Measurements from ENCODE around the gene PKIG. TPM values are rescaled to one million over a fixed set of nuclear protein-coding genes. Genes with fewer than 3 reads are reported as not detected.

PKIG gene
- total RNA-seq, 4 donors from 2014 or later: 17.2 to 40.8 (median 32.0) TPM

DNA sequence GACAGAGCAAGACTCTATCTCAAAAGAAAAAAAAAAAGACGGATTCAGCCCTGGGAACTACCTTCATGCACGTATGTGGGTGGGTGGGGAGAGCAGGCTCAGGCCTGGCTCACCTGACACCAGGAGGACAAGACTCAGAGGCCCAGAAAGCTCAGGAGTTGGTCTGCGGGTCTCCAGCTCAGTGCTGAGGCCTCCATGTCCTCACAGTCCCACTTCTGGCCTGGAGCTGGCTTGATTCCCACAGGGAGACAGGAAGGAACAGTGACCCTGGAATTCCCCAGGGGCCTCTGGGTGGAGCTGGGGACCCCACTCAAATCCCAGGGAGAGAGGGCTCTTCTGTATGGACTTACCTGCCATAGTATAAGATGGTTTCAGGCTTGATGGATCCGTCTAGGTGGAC lies 53.5 kb downstream of the PKIG start:
- 98% methylated on average over 4 of the region's 4 CpGs for WGBS
- TF ChIP-seq POLR2A (IDR thresholded peaks at IDR 0.05) (no peak), POLR2AphosphoS5 (IDR thresholded peaks at IDR 0.05) (no peak), EP300 (IDR thresholded peaks at IDR 0.05) (no peak)
- TF ChIP-seq, protein P1, sequence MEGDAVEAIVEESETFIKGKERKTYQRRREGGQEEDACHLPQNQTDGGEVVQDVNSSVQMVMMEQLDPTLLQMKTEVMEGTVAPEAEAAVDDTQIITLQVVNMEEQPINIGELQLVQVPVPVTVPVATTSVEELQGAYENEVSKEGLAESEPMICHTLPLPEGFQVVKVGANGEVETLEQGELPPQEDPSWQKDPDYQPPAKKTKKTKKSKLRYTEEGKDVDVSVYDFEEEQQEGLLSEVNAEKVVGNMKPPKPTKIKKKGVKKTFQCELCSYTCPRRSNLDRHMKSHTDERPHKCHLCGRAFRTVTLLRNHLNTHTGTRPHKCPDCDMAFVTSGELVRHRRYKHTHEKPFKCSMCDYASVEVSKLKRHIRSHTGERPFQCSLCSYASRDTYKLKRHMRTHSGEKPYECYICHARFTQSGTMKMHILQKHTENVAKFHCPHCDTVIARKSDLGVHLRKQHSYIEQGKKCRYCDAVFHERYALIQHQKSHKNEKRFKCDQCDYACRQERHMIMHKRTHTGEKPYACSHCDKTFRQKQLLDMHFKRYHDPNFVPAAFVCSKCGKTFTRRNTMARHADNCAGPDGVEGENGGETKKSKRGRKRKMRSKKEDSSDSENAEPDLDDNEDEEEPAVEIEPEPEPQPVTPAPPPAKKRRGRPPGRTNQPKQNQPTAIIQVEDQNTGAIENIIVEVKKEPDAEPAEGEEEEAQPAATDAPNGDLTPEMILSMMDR (IDR thresholded peaks at IDR 0.05): no peak
- Histone ChIP-seq H3K4me3 (no peak overlapping the region), H3K9me3 (no peaks in the 10 kb centered on the region), H3K36me3 (peaks cover 16% of the 10 kb centered on the region), H3K27ac (no peak overlapping the region), H3K27me3 (no peaks in the 10 kb centered on the region), H3K4me1 (no peaks in the 10 kb centered on the region)
- DNase-seq (ENCODE audit: low spot score in 2 of 2): no peak

DNA sequence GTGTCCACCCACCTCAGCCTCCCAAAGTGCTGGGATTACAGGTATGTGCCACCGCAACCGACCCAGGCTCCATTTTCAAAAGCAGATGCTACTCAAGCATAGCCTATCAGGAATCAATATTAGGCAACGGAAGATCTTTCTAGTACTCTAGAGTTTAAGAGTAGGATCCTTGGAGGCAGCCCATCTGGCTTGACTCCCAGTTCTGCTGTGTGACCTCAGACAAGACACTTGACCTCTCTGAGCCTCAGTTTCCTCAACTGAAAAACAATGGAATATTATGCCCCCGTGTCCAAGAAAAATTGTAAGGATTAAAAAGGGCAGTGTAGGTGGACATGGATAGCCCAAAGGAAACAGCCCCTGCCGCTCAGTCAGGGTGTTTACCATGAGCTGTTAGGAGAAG lies 54.7 kb downstream of the PKIG start:
- Histone ChIP-seq H3K4me3 (no peak overlapping the region), H3K4me1 (peaks cover 7% of the 10 kb centered on the region), H3K27ac (no peak overlapping the region), H3K36me3 (peaks cover 16% of the 10 kb centered on the region), H3K27me3 (no peaks in the 10 kb centered on the region), H3K9me3 (no peaks in the 10 kb centered on the region)
- DNase-seq (ENCODE audit: low spot score in 2 of 2): no peak
- WGBS: 91% methylated on average over 5 of the region's 5 CpGs
- TF ChIP-seq POLR2A (IDR thresholded peaks at IDR 0.05) (no peak), EP300 (IDR thresholded peaks at IDR 0.05) (no peak), POLR2AphosphoS5 (IDR thresholded peaks at IDR 0.05) (no peak)
- TF ChIP-seq, protein P1 (IDR thresholded peaks at IDR 0.05): no peak

DNA sequence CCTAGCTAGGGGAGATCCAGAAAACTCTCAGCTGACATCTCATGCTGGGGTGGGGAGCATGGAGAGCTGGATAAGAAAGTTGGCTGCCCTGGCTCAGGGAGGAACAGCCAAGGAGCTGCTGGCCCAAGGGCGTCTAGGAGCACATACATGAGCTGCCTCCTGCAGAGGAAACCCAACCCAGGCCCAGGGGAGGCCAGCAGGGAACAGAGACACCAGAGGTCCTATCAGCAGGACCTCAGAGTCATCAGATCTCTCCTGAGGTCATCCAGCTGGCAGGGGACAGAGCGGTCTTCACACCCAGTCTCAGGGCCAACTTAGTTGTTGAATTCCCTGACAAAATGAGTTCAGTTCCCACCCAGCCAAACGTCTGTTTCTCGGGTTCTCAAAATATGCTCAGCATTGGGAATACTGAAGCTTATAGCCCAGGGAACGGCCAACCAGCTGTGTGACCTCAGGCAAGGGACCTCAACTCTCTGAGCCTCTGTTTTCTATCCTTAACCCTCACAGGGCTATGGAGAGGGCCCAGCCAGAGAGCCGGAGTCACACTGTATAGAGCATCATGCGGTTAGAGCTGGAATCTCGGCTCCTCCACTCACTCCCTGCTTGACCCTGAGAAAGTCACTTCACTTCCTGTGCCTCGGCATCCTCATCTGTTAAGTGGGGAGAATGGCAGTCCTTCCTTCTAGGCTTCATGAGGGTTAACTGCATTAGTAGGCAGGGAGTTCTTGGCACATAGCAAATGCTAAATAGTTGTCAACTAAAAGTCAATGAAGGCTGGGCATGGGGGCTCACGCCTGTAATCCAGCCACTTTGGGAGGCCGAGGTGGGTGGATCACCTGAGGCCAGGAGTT lies 55.4 kb downstream of the PKIG start:
- peaks cover 14% of the 10 kb centered on the region for H3K4me1 ChIP-seq
- TF ChIP-seq EP300 (IDR thresholded peaks at IDR 0.05) (no peak), POLR2AphosphoS5 (IDR thresholded peaks at IDR 0.05) (no peak), POLR2A (IDR thresholded peaks at IDR 0.05) (no peak)
- TF ChIP-seq, protein P1 (IDR thresholded peaks at IDR 0.05): no peak
- H3K9me3 ChIP-seq: no peaks in the 10 kb centered on the region
- H3K4me3 ChIP-seq: no peak overlapping the region
- peaks cover 16% of the 10 kb centered on the region for H3K36me3 ChIP-seq
- peak; percentile 83 to 86 for DNase-seq (ENCODE audit: low spot score in 2 of 2)
- H3K27me3 ChIP-seq: no peaks in the 10 kb centered on the region
- 74% methylated on average over 10 of the region's 11 CpGs for WGBS
- H3K27ac ChIP-seq: no peak overlapping the region

DNA sequence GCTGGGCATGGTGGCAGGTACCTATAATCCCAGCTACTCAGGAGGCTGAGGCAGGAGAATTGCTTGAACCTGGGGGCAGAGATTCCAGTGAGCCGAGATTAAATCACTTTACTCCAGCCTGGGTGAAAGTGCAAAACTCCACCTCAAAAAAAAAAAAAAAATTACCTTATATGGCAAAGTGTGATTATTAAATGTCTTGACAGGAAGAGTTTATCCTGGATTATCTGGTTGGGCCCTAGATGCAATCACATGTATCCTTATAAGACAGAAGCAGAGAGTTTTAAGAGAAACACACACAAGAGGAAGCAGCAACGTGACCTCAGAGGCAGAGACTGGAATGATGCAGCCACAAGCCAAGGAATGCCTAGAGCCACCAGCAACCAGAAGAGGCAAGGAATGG lies 58.1 kb downstream of the PKIG start:
- no peak overlapping the region for H3K4me3 ChIP-seq
- no peak for DNase-seq (ENCODE audit: low spot score in 2 of 2)
- peaks cover 32% of the 10 kb centered on the region for H3K4me1 ChIP-seq
- H3K27me3 ChIP-seq: no peaks in the 10 kb centered on the region
- H3K9me3 ChIP-seq: no peaks in the 10 kb centered on the region
- H3K36me3 ChIP-seq: peaks cover 5% of the 10 kb centered on the region
- 91% methylated on average over 2 of the region's 2 CpGs for WGBS
- no peak for TF ChIP-seq POLR2AphosphoS5 (IDR thresholded peaks at IDR 0.05)
- no peak for TF ChIP-seq POLR2A (IDR thresholded peaks at IDR 0.05)
- TF ChIP-seq, protein P1 (IDR thresholded peaks at IDR 0.05): no peak
- no peak for TF ChIP-seq EP300 (IDR thresholded peaks at IDR 0.05)
- H3K27ac ChIP-seq: no peak overlapping the region

DNA sequence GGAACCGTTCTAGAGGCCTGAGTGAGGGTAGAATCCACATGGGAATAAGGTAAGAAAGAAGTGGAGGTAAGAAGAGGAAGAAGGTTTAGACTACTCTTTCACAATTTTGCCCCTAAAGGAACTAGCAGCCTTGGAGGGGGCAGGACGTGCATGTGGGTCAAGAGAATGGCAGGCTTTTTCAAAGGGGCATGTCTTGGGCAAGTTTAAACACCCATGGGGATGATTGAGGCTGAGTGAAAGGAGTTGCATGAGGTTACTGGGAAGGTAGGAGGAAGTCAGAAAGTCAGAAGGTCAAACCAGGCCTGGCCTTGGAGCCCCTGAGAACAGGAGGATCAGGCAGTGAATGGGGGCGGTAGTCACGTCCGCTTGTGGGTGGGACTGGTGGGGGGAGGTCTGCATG lies 58.9 kb downstream of the PKIG start:
- no peak overlapping the region for H3K4me3 ChIP-seq
- H3K9me3 ChIP-seq: no peaks in the 10 kb centered on the region
- H3K27me3 ChIP-seq: no peaks in the 10 kb centered on the region
- H3K27ac ChIP-seq: no peak overlapping the region
- no peak for DNase-seq (ENCODE audit: low spot score in 2 of 2)
- no peaks in the 10 kb centered on the region for H3K36me3 ChIP-seq
- peaks cover 32% of the 10 kb centered on the region for H3K4me1 ChIP-seq
- 87% methylated on average over 5 of the region's 5 CpGs for WGBS
- TF ChIP-seq, protein P1 (IDR thresholded peaks at IDR 0.05): no peak
- TF ChIP-seq EP300 (IDR thresholded peaks at IDR 0.05) (no peak), POLR2AphosphoS5 (IDR thresholded peaks at IDR 0.05) (no peak), POLR2A (IDR thresholded peaks at IDR 0.05) (no peak)

Data from suprapubic skin (tissue), 4 donors.